ENCODE results near the gene FAM89A.

FAM89A gene

GRCh38 chr1:231001892-231002291 lies 38.2 kb downstream of the FAM89A start:
- TF ChIP-seq, protein P1, sequence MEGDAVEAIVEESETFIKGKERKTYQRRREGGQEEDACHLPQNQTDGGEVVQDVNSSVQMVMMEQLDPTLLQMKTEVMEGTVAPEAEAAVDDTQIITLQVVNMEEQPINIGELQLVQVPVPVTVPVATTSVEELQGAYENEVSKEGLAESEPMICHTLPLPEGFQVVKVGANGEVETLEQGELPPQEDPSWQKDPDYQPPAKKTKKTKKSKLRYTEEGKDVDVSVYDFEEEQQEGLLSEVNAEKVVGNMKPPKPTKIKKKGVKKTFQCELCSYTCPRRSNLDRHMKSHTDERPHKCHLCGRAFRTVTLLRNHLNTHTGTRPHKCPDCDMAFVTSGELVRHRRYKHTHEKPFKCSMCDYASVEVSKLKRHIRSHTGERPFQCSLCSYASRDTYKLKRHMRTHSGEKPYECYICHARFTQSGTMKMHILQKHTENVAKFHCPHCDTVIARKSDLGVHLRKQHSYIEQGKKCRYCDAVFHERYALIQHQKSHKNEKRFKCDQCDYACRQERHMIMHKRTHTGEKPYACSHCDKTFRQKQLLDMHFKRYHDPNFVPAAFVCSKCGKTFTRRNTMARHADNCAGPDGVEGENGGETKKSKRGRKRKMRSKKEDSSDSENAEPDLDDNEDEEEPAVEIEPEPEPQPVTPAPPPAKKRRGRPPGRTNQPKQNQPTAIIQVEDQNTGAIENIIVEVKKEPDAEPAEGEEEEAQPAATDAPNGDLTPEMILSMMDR (IDR thresholded peaks at IDR 0.05; ENCODE audit: low read depth, low read length) = no peak
- no peak for DNase-seq (ENCODE audit: low read depth, low spot score)
- no peak overlapping the region for H3K4me3 ChIP-seq (ENCODE audit: low read depth, low read length)
- in situ Hi-C loops (cut with HindIII; ENCODE audit: low sequenced_read_pairs) = no loop called here

GRCh38 chr1:231000639-231001038 lies 39.4 kb downstream of the FAM89A start:
- H3K4me3 ChIP-seq (ENCODE audit: low read depth, low read length) = no peak overlapping the region
- no peak for DNase-seq (ENCODE audit: low read depth, low spot score)
- TF ChIP-seq, protein P1 (IDR thresholded peaks at IDR 0.05; ENCODE audit: low read depth, low read length) = no peak
- in situ Hi-C loops (cut with HindIII; ENCODE audit: low sequenced_read_pairs) = no loop called here

DNA sequence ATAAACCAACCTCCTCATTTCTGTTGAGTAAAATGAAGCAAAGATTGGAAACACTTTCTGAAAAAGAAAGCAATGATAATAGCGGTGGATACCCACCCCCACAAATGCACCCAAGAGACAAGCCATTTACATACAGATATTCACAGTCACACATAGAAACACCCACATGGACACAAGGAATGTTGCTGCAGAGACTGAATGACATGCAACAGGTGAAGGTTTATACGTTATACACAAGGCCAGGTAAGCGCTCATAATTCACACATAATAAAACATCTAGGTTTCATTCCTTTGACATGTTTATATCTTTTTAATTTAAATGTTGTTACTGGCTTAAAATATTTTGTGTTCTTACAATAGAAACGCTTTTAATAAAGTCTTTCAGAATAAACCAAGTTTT lies 39.9 kb downstream of the FAM89A start:
- TF ChIP-seq, protein P1 (IDR thresholded peaks at IDR 0.05; ENCODE audit: low read depth, low read length) = no peak
- DNase-seq (ENCODE audit: low read depth, low spot score) = no peak
- H3K4me3 ChIP-seq (ENCODE audit: low read depth, low read length) = no peak overlapping the region
- in situ Hi-C loops (cut with HindIII; ENCODE audit: low sequenced_read_pairs) = no loop called here

DNA sequence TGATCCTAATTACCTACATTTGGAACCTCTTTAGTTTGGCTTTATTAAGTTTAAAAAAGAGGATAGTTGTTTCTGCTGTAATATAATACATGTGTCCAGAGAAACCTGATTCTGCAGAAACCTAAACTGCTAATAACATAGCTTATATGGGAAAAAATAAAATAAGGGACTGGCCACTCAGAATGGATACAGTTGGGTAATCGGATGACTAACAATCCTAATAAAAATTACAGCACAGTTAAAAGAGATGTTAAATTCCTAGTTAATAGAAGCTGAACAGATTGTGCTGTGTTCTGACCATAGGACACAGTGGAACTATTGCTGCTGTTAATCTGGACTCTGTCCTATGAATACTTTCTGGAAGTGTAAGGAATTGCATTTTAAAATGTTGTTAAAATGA lies 45.2 kb downstream of the FAM89A start:
- in situ Hi-C loops (cut with HindIII; ENCODE audit: low sequenced_read_pairs) = no loop called here
- DNase-seq (ENCODE audit: low read depth, low spot score) = no peak
- H3K4me3 ChIP-seq (ENCODE audit: low read depth, low read length) = no peak overlapping the region
- TF ChIP-seq, protein P1 (IDR thresholded peaks at IDR 0.05; ENCODE audit: low read depth, low read length) = no peak

- no peak for DNase-seq (ENCODE audit: low read depth, low spot score)
- in situ Hi-C loops (cut with HindIII; ENCODE audit: low sequenced_read_pairs) = no loop called here
- TF ChIP-seq, protein P1 (IDR thresholded peaks at IDR 0.05; ENCODE audit: low read depth, low read length) = no peak
- H3K4me3 ChIP-seq (ENCODE audit: low read depth, low read length) = no peak overlapping the region
These were observed 47.8 kb downstream of the FAM89A start for GRCh38 chr1:230992100-230992774.

DNA sequence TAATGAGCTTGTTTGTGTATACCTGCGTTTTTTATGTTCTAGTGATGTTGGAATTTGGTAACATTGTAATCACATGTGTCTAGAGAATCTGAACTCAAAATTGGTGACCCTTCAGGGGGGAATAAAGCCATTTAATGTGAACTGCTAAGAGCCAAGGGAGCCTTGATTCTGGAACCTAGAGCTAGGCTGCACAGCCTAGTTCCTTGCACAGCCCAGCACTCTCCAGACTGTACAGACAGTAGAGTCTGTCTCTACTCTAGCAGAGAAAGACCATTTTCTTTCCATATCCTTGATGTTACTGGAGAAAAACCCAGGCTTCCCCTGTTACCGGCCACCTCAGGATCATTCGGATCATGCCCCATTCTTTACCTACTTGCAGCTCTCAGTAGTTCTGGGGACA lies 52.6 kb downstream of the FAM89A start:
- TF ChIP-seq, protein P1 (IDR thresholded peaks at IDR 0.05; ENCODE audit: low read depth, low read length) = no peak
- in situ Hi-C loops (cut with HindIII; ENCODE audit: low sequenced_read_pairs) = no loop called here
- no peak for DNase-seq (ENCODE audit: low read depth, low spot score)
- no peak overlapping the region for H3K4me3 ChIP-seq (ENCODE audit: low read depth, low read length)

Data from astrocyte of the spinal cord (primary cell).